HG03280 (cell line): ENCODE data around the gene STAM2.

ENCODE experiments used
- ATAC-seq: cut with Tn5 transposase; IDR thresholded peaks from one replicate; pipeline ENCODE4 v1.9.1; 2021; ENCODE audit warnings: mild to moderate bottlenecking, moderate library complexity; ENCODE audit not compliant: unreplicated experiment

STAM2 gene

DNA sequence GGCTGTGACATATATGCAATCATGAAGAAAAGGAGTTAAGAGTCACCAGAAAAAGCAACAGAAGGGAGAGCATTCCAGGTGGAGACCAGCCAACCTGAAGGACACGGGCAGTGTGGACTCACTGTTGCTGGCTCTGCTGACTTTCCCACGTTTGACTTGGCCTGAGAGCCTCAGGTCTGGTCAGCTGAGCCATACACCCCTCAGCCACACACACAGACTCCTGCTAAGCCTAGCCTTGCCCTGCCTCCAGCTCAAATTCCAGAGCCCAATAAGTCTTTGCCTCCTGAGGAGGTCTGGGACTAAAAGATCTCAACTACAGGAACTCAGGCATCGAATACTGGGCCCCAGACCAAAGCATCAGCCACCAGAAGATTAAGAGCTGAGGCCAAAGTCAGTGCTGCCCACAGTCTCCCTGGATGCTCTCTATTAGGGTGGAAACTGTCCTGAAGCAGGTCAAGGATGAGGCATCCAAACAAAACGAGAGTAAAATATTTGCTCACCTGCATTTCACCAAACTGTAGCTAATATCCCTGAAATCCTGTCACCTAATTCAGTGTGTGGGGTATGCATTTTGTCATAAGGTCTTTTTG is 100.0 kb downstream of the STAM2 start:
- ATAC-seq: no peak

DNA sequence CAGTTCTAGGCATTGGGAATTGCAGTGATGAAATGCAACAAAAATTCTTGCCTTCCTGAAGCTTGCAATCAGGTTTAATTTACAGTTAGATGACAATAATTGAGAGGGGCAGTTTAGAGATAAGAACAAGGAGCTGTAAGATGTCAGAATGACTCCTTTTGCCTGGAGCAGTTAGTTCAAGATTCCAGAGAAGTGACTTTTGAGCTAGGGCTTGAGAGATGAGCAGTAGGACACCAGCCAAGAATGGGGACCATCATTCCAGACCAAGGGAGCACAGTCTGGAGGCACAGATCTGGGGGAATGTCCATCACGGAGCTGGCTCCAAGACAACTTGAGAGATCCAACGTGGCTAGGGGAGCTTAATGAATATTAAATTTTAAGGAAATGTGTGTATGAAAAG is 103.6 kb downstream of the STAM2 start:
- no peak for ATAC-seq

DNA sequence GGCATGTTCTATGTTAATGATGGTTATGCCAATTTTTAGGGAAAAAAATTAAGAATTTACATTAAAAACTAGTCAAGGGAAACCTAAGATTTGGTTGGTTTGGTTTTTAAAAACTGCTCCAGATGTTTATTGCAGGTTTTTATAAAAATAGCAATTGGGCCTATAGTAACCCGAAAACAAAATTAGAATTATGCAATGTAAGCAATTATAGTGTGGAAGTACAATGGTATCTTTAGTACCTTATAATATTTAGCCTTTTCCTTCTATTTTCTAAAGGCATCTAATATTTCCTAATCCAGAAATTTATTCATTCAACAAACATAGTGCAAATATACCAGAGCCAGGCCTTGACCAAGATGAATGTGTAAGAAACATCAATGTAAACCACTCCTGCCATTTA is 104.0 kb downstream of the STAM2 start:
- ATAC-seq: no peak

DNA sequence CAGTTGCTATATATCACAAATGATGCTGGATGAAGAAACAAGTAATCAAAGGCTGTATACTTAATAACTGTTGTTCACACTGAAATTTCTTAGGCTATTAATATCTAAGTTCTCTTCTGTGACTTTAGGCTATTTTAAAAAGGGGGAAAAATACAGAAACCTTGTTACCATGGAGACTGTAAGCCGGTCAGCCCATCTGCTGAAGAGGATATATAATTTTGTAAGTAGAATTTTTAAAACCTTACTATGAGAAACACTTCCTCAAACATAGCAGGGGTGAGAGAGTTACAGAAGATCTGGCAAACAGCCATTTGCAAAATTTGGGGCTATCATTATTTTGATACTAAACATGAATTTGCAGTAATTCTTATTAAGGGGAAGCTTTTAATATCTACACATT is 104.5 kb downstream of the STAM2 start:
- no peak for ATAC-seq

DNA sequence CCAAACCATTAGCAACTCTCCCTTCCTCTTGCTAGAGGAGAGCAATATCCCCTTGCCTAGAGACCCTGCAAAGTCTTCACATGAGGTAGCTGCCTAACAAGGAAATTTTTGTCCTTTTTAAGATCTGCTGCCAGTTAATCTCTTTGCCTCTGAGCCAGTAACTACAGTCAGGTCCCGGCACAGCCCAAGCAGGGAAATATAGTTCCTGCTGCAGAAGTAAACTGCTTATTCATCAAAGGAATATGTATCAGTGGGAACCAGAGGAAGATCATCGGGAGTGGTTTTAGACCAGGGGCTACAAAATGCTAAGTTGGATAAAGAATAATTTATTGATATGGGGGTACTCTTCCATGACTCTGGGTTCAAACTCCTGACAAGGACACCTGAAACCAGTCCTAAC is 107.3 kb downstream of the STAM2 start:
- no peak for ATAC-seq

DNA sequence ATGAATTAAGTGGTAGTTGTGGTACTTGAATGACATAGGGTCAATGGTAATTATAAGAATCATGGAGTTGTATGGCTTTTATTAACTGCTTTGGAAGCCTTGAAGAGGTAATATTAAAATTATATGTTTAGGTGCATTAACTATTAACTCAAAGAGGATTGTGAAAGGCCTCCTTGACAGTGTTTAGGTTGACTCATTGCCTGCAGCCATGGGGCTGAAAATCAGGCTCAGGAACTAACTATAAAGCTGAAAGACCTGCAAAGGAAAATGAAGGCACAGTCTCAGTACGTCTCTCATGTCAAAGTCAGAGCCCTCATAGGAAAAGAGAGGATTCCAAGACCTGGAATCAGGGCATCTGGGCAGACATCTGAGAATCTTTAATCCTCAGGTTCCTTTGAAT is 107.7 kb downstream of the STAM2 start:
- ATAC-seq: no peak
